Neural progenitor cell (in vitro differentiated cells): Measurements from ENCODE around the gene AREL1. TPM values are rescaled to one million over a fixed set of nuclear protein-coding genes. Genes with fewer than 3 reads are reported as not detected.

Experiments
- DNase-seq: peaks from one replicate; pipeline ENCODE4 v3.0.0-alpha.2; 2016; ENCODE audit warnings: low spot score
- H2AFZ ChIP-seq: fragments of 200-600 bp; sonication (generic); replicated peaks from 2 replicates; pipeline ENCODE4 v1.6.1; 2016; ENCODE audit warnings: antibody characterized with exemption
- H3F3A ChIP-seq: fragments of 200-600 bp; sonication (generic); 2 replicates; pipeline ENCODE4 v1.6.1; 2016; ENCODE audit warnings: antibody characterized with exemption, low read depth
- H3K27ac ChIP-seq: fragments of 200-600 bp; sonication (generic); 2 replicates; pipeline ENCODE4 v1.5.1; 2016; ENCODE audit warnings: mild to moderate bottlenecking
- H3K27me3 ChIP-seq: fragments of 200-600 bp; sonication (generic); 2 replicates; pipeline ENCODE4 v1.6.1; 2016; ENCODE audit warnings: mild to moderate bottlenecking, moderate library complexity
- H3K36me3 ChIP-seq: fragments of 200-600 bp; sonication (generic); 2 replicates; pipeline ENCODE4 v1.5.1; 2016
- H3K4me1 ChIP-seq: fragments of 200-600 bp; sonication (generic); 2 replicates; pipeline ENCODE4 v1.6.1; 2016; ENCODE audit warnings: mixed run types
- H3K4me2 ChIP-seq: fragments of 200-600 bp; sonication (generic); 2 replicates; pipeline ENCODE4 v1.6.1; 2016
- H3K4me3 ChIP-seq: fragments of 200-600 bp; sonication (generic); 2 replicates; pipeline ENCODE4 v1.5.1; 2016
- H3K79me2 ChIP-seq: fragments of 200-600 bp; sonication (generic); 2 replicates; pipeline ENCODE4 v1.6.1; 2016; ENCODE audit warnings: low read depth
- H3K9ac ChIP-seq: fragments of 200-600 bp; sonication (generic); 2 replicates; pipeline ENCODE4 v1.6.1; 2016
- H3K9me3 ChIP-seq: fragments of 200-600 bp; sonication (generic); 2 replicates; pipeline ENCODE4 v1.5.1; 2016; ENCODE audit warnings: low read depth
- H4K20me1 ChIP-seq: fragments of 200-600 bp; sonication (generic); 2 replicates; pipeline ENCODE4 v1.6.1; 2016; ENCODE audit warnings: low read depth
- H3K27ac Mint-ChIP-seq: 3 replicates; pipeline ENCODE4 v1.8.0; 2021; ENCODE audit warnings: mixed read lengths
- H3K27me3 Mint-ChIP-seq: 2 replicates; pipeline ENCODE4 v1.8.0; 2022; ENCODE audit warnings: low read depth, mild to moderate bottlenecking, inconsistent platforms, moderate library complexity, mixed read lengths; ENCODE audit not compliant: insufficient read depth
- H3K36me3 Mint-ChIP-seq: 3 replicates; pipeline ENCODE4 v1.8.0; 2021; ENCODE audit warnings: mixed read lengths
- H3K4me1 Mint-ChIP-seq: 3 replicates; pipeline ENCODE4 v1.8.0; 2021; ENCODE audit warnings: mixed read lengths
- H3K4me3 Mint-ChIP-seq: 3 replicates; pipeline ENCODE4 v1.8.0; 2021; ENCODE audit warnings: mild to moderate bottlenecking, moderate library complexity, mixed read lengths
- H3K9me3 Mint-ChIP-seq: 3 replicates; pipeline ENCODE4 v1.8.0; 2020; ENCODE audit warnings: mixed read lengths
- EZH2 ChIP-seq: fragments of 200-600 bp; sonication (generic); IDR thresholded peaks from 2 replicates; pipeline ENCODE4 v1.6.1; 2017; ENCODE audit warnings: antibody characterized with exemption, mild to moderate bottlenecking, moderate library complexity
- EZH2phosphoT487 ChIP-seq: fragments of 200-600 bp; sonication (generic); IDR thresholded peaks from 2 replicates; pipeline ENCODE4 v1.6.1; 2017; ENCODE audit warnings: antibody characterized with exemption
- total RNA-seq: library from RNA; depleted of rRNA; stranded (reverse); fragments of >200 nt; gene quantifications from 2 replicates; pipeline ENCODE4 v1.2.3, GENCODE V29; 2015; ENCODE audit warnings: low replicate concordance
- TF ChIP-seq, protein P1 (sequence below): fragments of 200-600 bp; sonication (generic); IDR thresholded peaks from 2 replicates; pipeline ENCODE4 v1.5.1; 2017; ENCODE audit warnings: antibody characterized with exemption, mild to moderate bottlenecking

The AREL1 gene
- total RNA-seq, 1 donor from 2014 or later = 25.2 TPM

DNA sequence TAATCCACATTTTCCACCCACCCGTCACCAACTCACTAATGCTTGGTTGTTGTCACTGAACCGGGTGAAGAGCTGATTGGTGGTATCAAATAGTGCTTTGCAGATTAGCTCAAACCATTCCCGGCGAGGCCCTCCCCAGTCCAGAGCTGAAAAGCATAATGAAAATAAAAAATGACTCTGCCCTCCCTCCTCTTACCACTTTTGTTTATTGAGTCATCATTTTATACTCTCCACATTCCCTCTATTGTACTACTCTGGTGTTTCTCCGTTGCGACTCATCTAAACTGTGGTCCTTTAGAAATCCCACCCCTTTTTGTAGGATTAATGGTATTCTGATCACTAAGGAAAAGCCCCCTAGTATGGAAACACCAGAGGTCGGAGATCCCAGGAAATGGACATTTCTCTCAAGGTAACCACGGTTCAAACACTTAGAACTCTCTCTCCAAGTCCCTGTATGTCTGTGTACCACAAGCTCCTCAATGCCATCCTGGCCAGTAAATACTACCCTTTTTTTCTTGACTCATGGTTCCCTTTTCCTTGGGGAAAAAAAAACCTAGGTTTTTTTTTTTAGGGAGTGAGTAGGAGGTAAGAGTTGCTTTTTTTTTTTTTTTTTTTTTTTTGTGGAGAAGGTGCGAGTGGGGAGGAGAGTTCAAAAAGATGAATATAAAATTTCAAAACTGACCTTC is 42.0 kb downstream of the AREL1 start:
- Histone ChIP-seq H3K4me2 (no peak overlapping the region), H2AFZ (no peak overlapping the region), H3K36me3 (peaks cover 5% of the 10 kb centered on the region), H3K9me3 (no peaks in the 10 kb centered on the region), H3K27me3 (no peaks in the 10 kb centered on the region), H3K4me3 (no peak overlapping the region), H3K79me2 (no peaks in the 10 kb centered on the region), H3F3A (no peaks in the 10 kb centered on the region), H3K9ac (no peak overlapping the region), H3K27ac (no peak overlapping the region), H3K4me1 (no peaks in the 10 kb centered on the region), H4K20me1 (no peaks in the 10 kb centered on the region)
- peaks cover 11% of the 10 kb centered on the region for H3K36me3 Mint-ChIP-seq
- TF ChIP-seq, protein P1, sequence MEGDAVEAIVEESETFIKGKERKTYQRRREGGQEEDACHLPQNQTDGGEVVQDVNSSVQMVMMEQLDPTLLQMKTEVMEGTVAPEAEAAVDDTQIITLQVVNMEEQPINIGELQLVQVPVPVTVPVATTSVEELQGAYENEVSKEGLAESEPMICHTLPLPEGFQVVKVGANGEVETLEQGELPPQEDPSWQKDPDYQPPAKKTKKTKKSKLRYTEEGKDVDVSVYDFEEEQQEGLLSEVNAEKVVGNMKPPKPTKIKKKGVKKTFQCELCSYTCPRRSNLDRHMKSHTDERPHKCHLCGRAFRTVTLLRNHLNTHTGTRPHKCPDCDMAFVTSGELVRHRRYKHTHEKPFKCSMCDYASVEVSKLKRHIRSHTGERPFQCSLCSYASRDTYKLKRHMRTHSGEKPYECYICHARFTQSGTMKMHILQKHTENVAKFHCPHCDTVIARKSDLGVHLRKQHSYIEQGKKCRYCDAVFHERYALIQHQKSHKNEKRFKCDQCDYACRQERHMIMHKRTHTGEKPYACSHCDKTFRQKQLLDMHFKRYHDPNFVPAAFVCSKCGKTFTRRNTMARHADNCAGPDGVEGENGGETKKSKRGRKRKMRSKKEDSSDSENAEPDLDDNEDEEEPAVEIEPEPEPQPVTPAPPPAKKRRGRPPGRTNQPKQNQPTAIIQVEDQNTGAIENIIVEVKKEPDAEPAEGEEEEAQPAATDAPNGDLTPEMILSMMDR = no peak
- TF ChIP-seq EZH2phosphoT487 (no peak), EZH2 (no peak)
- no peak overlapping the region for H3K27ac Mint-ChIP-seq
- DNase-seq = no peak
- H3K9me3 Mint-ChIP-seq = no peaks in the 10 kb centered on the region
- no peak overlapping the region for H3K4me3 Mint-ChIP-seq
- peaks cover 2% of the 10 kb centered on the region for H3K27me3 Mint-ChIP-seq
- no peaks in the 10 kb centered on the region for H3K4me1 Mint-ChIP-seq

GRCh38 chr14:74669846-74670245 is 43.0 kb downstream of the AREL1 start:
- H3K36me3 ChIP-seq = peaks cover 5% of the 10 kb centered on the region
- no peak overlapping the region for H3K4me2 ChIP-seq
- Mint-ChIP-seq H3K4me3 (no peak overlapping the region), H3K27ac (no peak overlapping the region), H3K27me3 (peaks cover 2% of the 10 kb centered on the region), H3K4me1 (no peaks in the 10 kb centered on the region), H3K9me3 (no peaks in the 10 kb centered on the region), H3K36me3 (peaks cover 8% of the 10 kb centered on the region)
- H3F3A ChIP-seq = no peaks in the 10 kb centered on the region
- H3K27me3 ChIP-seq = no peaks in the 10 kb centered on the region
- H3K4me1 ChIP-seq = no peaks in the 10 kb centered on the region
- no peak overlapping the region for H3K4me3 ChIP-seq
- no peak overlapping the region for H3K9ac ChIP-seq
- no peak overlapping the region for H2AFZ ChIP-seq
- H3K79me2 ChIP-seq = no peaks in the 10 kb centered on the region
- no peaks in the 10 kb centered on the region for H3K9me3 ChIP-seq
- DNase-seq = no peak
- TF ChIP-seq, protein P1 = no peak
- TF ChIP-seq EZH2 (no peak), EZH2phosphoT487 (no peak)
- H3K27ac ChIP-seq = no peak overlapping the region
- no peaks in the 10 kb centered on the region for H4K20me1 ChIP-seq

- no peak overlapping the region for H3K27ac Mint-ChIP-seq
- H3K36me3 Mint-ChIP-seq = peaks cover 6% of the 10 kb centered on the region
Measured at GRCh38 chr14:74669256-74669655, 43.6 kb downstream of the AREL1 start.

More at GRCh38 chr14:74669256-74669655, 43.6 kb downstream of the AREL1 start:
- H3K4me1 Mint-ChIP-seq = no peaks in the 10 kb centered on the region
- H3K27ac ChIP-seq = no peak overlapping the region
- H3K4me3 Mint-ChIP-seq = no peak overlapping the region
- H3K9ac ChIP-seq = no peak overlapping the region
- H3K9me3 Mint-ChIP-seq = no peaks in the 10 kb centered on the region
- no peak overlapping the region for H3K4me2 ChIP-seq
- TF ChIP-seq EZH2phosphoT487 (no peak), EZH2 (no peak)
- TF ChIP-seq, protein P1 = no peak
- H3K4me1 ChIP-seq = no peaks in the 10 kb centered on the region
- H3F3A ChIP-seq = no peaks in the 10 kb centered on the region
- H3K9me3 ChIP-seq = no peaks in the 10 kb centered on the region
- H3K36me3 ChIP-seq = peaks cover 5% of the 10 kb centered on the region
- DNase-seq = no peak
- peaks cover 2% of the 10 kb centered on the region for H3K27me3 Mint-ChIP-seq
- H4K20me1 ChIP-seq = no peaks in the 10 kb centered on the region
- H3K4me3 ChIP-seq = no peak overlapping the region
- H3K79me2 ChIP-seq = no peaks in the 10 kb centered on the region
- no peak overlapping the region for H2AFZ ChIP-seq
- no peaks in the 10 kb centered on the region for H3K27me3 ChIP-seq
